Glomerular visceral epithelial cell (primary cell): ENCODE measurements around the gene COL16A1.
"Not testable (repeated sequence)": the region's sequence is repeated elsewhere in the genome, so short reads cannot be mapped to it uniquely, and the experiment has no call there.

Experiments
- DNase-seq: peaks from one replicate; pipeline ENCODE4 v3.0.0-alpha.2; 2016; ENCODE audit errors: extremely low spot score

COL16A1 gene

DNA sequence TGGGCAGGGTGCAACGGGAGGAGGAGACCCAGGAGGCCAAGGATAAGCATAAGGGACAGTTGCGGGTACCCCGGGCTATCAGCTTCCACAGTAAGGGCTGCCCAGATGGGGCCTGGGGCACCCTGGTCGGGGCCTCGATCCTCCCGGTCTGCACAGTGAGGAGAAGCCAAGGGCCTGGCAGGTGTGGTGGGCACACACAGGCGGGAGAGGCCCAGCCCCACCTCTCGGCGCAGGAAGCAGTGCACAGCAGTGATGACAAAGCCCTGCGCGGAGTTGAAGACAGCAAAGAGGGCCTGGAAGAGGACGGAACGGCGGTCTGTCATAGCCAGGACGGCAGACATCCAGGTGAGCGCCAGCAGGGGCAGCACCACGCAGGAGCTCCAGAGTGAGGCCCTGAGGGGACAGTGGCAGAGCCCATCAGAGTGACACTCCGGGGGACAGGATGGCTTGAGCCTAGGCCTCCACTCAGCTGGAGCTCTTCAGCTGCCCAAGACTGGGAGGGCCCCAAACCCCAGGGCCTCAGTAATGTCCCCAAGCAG, 29.0 kb upstream of the COL16A1 start:
- no peak for DNase-seq

DNA sequence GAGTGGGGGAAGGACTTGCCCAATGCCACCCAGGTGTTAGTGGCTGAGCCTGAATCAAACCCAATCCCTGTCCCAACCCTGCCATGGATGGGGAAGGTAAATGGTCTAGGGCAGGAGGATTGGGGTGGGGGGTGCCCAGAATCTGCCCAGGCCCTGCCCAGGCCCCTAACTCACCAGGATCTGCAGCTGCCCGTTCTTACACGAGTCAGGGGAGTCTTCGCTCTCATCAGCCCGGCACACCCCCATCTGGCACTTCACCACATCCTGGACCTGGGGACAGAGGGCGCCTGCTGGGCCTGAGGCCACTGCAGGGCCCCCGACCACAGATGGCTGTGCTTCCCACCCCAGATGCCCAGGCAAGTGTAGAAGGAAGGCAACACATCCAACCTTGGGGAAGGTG, 28.5 kb upstream of the COL16A1 start:
- DNase-seq, result no peak

- DNase-seq, result no peak
Measured at GRCh38 chr1:31731049-31731565, 27.3 kb upstream of the COL16A1 start.

- no peak for DNase-seq
Measured at GRCh38 chr1:31730336-31731048, 26.7 kb upstream of the COL16A1 start.

DNA sequence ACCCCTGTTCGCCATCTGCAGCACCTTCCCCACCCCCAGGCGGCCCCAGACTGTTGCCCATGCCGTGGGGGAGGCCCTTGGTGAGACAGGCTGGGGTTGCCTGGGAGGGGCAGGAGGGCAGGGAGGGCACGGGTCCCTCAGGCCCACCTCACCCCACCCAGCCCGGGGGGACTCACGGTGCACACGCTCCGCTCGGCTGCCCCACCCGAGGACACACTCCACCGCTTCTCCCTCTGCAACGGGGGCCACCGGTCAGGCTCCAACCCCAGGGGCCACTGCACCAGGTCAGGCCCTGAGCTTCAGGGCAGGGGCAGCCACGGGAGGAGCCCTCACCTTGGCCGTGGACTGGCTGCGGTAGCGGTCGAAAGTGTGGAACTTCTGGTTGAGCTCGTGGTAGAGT, 24.0 kb upstream of the COL16A1 start:
- no peak for DNase-seq

DNA sequence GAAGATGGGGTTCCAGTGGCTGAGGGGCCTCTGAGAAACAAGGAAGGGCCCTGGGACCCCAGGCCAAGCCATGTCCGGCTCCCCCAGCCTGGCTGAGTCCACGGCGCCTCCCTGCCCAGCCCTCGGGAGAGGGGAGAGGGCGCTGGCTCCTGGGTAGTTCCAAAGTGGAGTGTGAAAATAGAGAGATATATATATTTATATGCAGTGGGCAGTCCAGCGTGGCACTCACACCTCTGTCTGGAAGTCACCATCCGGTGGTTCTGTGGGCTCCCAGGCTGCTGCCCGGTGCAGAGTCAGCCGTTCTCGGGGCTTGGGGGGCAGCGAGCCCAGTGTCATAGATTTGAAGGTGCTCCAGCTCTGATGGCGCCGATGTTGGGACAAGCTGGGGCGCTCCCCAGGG, 23.4 kb upstream of the COL16A1 start:
- DNase-seq, result no peak

GRCh38 chr1:31726715-31727114, 22.9 kb upstream of the COL16A1 start:
- no peak for DNase-seq

- DNase-seq, result peak; percentile 62
Measured at GRCh38 chr1:31725777-31726535, 22.1 kb upstream of the COL16A1 start.

GRCh38 chr1:31725134-31725533, 21.3 kb upstream of the COL16A1 start:
- no peak for DNase-seq

DNA sequence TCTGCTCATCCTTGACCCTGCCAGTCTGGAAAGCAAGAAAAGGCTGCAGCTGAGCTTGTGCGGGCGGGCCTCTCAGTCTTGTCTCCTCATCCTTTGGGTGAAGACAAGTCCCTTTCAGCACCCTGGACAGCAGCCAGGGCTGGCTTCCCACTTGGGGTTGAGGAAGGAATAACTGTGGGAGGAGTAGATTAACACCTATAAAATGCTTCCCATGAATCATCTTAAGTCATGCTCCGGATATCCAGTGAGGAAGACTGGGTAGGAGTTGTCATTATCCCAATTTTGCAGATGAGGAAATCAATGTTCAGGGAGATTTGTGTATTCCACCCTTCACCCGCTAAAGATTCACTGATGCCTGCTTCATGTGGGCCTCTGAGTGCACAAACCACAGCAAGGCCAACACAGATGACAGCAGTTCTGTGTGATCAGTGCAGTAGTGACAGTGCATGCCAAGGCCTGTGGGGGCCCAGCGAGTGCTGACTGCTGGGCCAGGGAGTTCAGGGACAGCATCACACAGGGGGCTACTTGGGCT, 20.1 kb upstream of the COL16A1 start:
- DNase-seq, result peak; percentile 74

DNA sequence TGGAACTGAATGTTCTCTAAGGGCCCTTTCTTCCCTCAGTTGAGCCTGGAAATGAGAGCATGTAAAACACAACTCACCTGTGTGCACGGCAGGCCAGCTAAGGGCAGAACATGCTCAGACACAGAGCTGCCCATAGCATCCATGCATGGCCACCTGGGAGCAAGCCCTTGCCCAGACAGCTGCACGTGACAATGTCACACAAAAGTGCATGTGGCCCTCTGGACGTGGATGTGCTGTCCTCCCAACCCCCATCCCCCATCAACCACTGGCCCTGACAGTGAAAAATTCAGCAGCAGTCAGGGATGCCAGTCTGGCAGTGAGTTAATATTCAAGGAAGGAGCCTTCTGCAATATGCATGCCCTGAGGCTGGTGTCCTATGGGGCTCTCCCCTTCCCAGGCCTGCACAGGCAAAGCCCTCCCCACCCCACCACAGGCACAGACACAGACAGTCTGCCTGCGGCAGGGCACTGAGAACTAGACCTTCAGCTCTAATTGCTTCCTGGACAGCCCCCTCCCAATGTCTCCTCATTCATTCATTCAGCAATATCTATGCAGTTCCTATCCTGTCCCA, 14.6 kb upstream of the COL16A1 start:
- DNase-seq, result no peak

DNA sequence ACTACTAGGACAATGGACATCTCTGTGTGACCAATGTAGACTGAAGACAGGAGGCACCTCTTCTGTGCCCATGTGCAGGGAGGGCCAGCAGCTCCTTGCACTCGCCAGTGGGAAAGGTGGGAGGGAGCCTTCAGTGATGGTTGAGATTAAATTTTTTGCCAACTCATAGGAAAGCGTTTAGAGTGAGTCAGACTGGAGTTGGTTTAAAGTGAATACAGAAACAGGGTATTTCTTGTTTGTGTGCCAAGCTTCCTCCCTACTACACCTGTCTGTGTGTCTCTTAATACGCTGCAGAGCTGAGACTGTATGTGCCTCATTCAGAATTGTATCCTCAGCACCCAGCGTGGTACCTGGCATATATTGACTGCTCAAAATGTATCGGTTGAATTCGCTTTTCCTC, 13.5 kb upstream of the COL16A1 start:
- DNase-seq, result no peak

DNA sequence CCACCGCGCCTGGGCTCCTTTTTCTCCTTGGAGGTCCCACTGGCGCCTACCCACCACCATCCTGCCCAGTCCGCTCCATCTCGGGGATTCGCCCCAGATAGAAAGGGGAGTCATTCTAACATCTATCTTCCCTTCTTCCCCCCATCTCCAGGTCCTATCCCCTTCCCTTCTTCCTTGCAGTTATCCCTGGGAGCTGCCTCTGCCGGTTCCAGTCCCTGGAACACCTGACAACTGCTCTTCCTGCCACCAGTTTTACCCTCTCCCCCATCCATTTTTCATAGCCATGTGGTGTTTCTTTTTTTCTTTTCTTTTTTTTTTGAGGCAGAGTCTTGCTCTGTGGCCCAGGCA, 12.0 kb upstream of the COL16A1 start:
- no peak for DNase-seq

- DNase-seq, result peak; percentile 87
Measured at GRCh38 chr1:31715087-31715872, 11.5 kb upstream of the COL16A1 start.

DNA sequence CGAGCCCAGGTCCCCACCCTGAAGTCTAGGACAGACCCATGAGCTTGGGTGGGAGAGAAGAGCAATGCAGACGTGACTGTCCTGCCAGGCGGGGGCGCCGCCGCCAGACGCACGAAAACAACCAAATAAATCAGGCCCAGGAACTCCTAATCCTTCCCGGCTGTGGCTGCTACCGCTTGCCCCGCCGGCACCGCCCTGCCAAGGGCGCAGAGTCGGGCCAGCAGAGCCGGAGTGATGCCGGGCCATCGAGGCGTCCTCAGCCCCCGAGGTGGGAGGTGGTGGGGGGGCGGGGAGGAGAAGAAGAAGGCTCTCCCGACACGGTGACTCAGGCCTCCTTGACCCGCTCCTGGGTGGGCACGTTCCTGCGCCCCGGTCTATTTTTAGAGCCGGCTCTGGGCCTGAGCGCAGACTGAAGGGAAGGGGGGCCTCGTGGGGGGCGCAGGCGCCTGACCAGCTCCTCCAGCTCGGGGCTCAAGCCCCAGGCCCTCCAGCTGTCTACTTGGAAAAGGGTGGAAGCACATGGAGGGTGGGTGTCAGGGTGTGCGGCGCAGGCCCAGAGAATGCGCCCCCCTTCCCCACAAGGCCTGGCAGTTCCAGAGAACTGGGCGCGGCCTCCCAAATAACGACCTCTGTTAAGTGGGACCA, 10.7 kb upstream of the COL16A1 start:
- DNase-seq, result peak; percentile 68

- DNase-seq, result peak; percentile 94
Measured at GRCh38 chr1:31712630-31713029, 8.8 kb upstream of the COL16A1 start.

DNA sequence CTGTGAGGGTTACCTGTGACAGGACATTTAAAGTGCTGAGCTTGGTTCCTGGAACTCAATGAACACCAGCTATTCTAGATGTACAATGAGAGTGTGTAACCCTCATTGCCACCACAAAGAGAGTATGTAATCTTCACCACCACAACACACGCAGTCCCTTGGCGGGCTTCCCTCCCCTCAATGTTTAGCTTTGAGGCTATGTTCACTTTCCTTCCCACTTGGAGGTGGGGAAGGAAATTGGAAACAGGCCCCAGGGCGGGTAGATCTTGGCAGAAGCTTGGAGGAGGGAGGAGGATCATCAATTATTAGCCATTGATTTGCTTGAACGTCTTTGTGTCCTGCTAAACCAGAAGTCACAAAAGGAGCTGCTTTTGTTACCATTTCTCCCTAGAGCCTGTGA, 8.3 kb upstream of the COL16A1 start:
- DNase-seq, result peak; percentile 68

DNA sequence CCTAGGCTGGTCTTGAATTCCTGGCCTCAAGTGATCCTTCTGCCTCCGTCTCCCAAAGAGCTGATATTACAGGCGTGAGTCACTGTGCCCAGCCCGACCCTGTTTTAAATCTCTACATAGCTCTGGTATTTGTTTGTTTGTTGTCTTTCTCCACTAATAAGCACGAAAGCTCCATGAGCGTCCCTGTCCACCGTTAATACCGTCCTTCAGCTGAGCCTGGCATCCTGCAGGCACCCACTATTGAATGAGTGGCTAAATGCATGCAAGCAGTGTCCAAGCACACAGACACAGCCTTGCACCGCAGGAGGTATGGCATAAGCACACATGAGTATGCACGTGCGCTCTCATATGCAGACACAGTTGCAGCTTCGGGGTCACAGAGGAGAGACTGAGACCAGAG, 4.5 kb upstream of the COL16A1 start:
- DNase-seq, result no peak

- DNase-seq, result peak; percentile 72
Measured at GRCh38 chr1:31707711-31708110, 3.9 kb upstream of the COL16A1 start.

DNA sequence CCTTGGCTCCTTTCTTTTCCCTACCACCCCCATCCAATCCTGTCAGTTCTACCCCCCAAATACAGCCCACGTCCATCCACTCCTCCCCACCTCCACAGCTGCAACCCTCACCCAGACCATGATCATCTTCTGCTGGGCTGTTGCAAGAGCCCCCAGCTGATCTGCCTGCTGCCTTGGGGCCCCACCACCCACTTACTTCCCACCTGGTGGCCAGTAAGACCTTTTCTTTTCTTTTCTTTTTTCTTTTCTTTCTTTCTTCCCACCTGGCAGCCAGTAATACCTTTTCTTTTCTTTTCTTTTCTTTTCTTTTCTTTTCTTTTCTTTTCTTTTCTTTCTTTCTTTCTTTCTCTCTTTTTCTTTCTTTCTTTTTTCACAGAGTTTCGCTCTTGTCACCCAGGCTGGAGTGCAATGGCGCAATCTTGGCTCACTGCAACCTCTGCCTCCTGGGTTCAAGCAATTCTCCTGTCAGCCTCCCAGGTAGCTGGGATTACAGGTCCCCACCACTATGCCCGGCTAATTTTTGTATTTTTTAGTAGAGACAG, 3.3 kb upstream of the COL16A1 start:
- not testable (repeated sequence) for DNase-seq
